Endodermal cell (in vitro differentiated cells): ENCODE results near the gene PBX4. TPM values are rescaled to one million over a fixed set of nuclear protein-coding genes. Genes with fewer than 3 reads are reported as not detected.

ENCODE experiments used
- DNase-seq: peaks from one replicate; pipeline ENCODE4 v3.0.0-alpha.2; 2017
- H3K27ac ChIP-seq: 2 replicates; pipeline ENCODE4 v1.5.1; 2013; ENCODE audit warnings: mild to moderate bottlenecking, low read depth, low read length, moderate library complexity
- H3K27me3 ChIP-seq: 2 replicates; pipeline ENCODE4 v1.6.1; 2013; ENCODE audit warnings: mild to moderate bottlenecking, low read length, moderate library complexity; ENCODE audit not compliant: insufficient read depth, control insufficient read depth, poor library complexity, severe bottlenecking
- H3K36me3 ChIP-seq: 2 replicates; pipeline ENCODE4 v1.7.0; 2013; ENCODE audit warnings: mild to moderate bottlenecking, low read length, moderate library complexity; ENCODE audit not compliant: control insufficient read depth, insufficient read depth
- H3K4me1 ChIP-seq: one replicate; pipeline ENCODE4 v1.7.0; 2013; ENCODE audit warnings: low read length; ENCODE audit not compliant: control insufficient read depth, insufficient read depth
- H3K4me3 ChIP-seq: 2 replicates; pipeline ENCODE4 v1.5.1; 2013; ENCODE audit warnings: mild to moderate bottlenecking, low read length, moderate library complexity
- H3K9ac ChIP-seq: 2 replicates; pipeline ENCODE4 v1.6.1; 2013; ENCODE audit warnings: mild to moderate bottlenecking, low read length, moderate library complexity; ENCODE audit not compliant: poor library complexity, severe bottlenecking; ENCODE audit errors: extremely low read depth
- H3K9me3 ChIP-seq: 2 replicates; pipeline ENCODE4 v1.6.1; 2013; ENCODE audit warnings: mild to moderate bottlenecking, low read length, moderate library complexity; ENCODE audit not compliant: control insufficient read depth
- H3K27ac Mint-ChIP-seq: 2 replicates; pipeline ENCODE4 v1.8.0; 2020; ENCODE audit warnings: mixed read lengths
- H3K27me3 Mint-ChIP-seq: 2 replicates; pipeline ENCODE4 v1.8.0; 2021; ENCODE audit warnings: mild to moderate bottlenecking, mixed read lengths; ENCODE audit not compliant: insufficient read depth
- H3K36me3 Mint-ChIP-seq: 2 replicates; pipeline ENCODE4 v1.8.0; 2020; ENCODE audit warnings: low read depth, mixed read lengths
- H3K4me1 Mint-ChIP-seq: 2 replicates; pipeline ENCODE4 v1.8.0; 2020; ENCODE audit warnings: mixed read lengths
- H3K4me3 Mint-ChIP-seq: 2 replicates; pipeline ENCODE4 v1.8.0; 2020; ENCODE audit warnings: mild to moderate bottlenecking, moderate library complexity, mixed read lengths
- H3K9me3 Mint-ChIP-seq: 2 replicates; pipeline ENCODE4 v1.8.0; 2020; ENCODE audit warnings: mild to moderate bottlenecking, mixed read lengths
- WGBS, 2 experiments: methylation state at CpG; one replicate each; pipeline versions ENCODE4 v1.1.5 to v1.1.7; 2013; ENCODE audit warnings: missing lambda C conversion rate in 2 of 2, mixed read lengths in 1 of 2; ENCODE audit not compliant: insufficient coverage in 1 of 2, insufficient read length in 1 of 2; 5-methylcytosine and 5-hydroxymethylcytosine counted together
- total RNA-seq, 2 donors: library from RNA; stranded (reverse); fragmentation: NEBNext Ultra II Directional in 1 of 2; extraction: Animal tissue kit (Norgen Biotek cat#: 25700) in 1 of 2; gene quantifications; 2 replicates in 1 of 2; 3 replicates in 1 of 2; pipeline ENCODE4 v1.2.1, GENCODE V29; 2021
- TF ChIP-seq, protein P1 (sequence below): fragments of 200-600 bp; sonication (generic); conservative IDR thresholded peaks from 2 replicates; pipeline ENCODE4 v1.5.0; 2021; ENCODE audit warnings: antibody characterized with exemption, mild to moderate bottlenecking

The PBX4 gene
- total RNA-seq, 2 donors from 2014 or later = 4.1 to 8.6 TPM

DNA sequence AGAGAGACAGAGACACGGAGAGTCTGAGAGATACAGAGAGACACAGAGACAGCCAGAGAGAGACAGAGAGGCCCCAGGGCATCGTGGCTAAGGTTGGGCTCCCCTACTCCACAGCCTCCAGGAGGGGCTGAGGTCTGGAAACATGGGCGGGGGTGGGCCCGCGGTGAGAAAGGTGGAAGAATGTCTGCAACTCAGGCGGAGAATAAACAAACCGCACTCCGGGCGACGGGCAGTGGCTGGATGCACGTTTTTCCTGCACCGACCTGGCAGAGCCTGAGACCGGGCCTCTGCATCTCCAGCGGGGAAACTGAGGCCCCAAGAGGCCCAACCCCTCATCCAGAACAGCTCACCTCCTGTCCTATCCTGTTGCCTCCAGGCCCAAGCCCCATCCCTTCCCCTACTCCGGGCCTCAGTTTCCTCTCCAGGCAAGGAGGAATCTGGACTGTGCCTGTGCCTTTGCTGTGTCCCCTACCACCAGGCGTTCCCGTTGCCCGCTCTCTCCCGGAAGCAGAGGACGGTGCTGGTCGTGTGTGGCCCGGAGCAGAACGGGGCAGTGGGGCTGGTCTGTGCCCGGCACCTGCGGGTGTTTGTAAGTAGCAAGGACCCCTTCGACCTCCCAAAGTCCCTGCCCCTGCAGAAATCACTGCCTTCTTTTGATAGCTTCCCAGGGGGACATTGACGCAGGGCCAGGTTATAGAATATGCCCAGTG lies 83.8 kb downstream of the PBX4 start:
- no peak overlapping the region for H3K27ac ChIP-seq
- 91 to 92% methylated on average over 18 to 27 of the region's 27 CpGs for WGBS, 2 experiments
- no peak for DNase-seq
- TF ChIP-seq, protein P1, sequence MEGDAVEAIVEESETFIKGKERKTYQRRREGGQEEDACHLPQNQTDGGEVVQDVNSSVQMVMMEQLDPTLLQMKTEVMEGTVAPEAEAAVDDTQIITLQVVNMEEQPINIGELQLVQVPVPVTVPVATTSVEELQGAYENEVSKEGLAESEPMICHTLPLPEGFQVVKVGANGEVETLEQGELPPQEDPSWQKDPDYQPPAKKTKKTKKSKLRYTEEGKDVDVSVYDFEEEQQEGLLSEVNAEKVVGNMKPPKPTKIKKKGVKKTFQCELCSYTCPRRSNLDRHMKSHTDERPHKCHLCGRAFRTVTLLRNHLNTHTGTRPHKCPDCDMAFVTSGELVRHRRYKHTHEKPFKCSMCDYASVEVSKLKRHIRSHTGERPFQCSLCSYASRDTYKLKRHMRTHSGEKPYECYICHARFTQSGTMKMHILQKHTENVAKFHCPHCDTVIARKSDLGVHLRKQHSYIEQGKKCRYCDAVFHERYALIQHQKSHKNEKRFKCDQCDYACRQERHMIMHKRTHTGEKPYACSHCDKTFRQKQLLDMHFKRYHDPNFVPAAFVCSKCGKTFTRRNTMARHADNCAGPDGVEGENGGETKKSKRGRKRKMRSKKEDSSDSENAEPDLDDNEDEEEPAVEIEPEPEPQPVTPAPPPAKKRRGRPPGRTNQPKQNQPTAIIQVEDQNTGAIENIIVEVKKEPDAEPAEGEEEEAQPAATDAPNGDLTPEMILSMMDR = no peak
- Mint-ChIP-seq H3K27ac (no peak overlapping the region), H3K36me3 (peaks cover 9% of the 10 kb centered on the region), H3K9me3 (no peaks in the 10 kb centered on the region), H3K27me3 (peaks cover 44% of the 10 kb centered on the region), H3K4me3 (no peak overlapping the region), H3K4me1 (peaks cover 2% of the 10 kb centered on the region)
- H3K9me3 ChIP-seq = no peaks in the 10 kb centered on the region
- peaks cover 10% of the 10 kb centered on the region for H3K36me3 ChIP-seq
- H3K27me3 ChIP-seq = no peaks in the 10 kb centered on the region
- H3K4me1 ChIP-seq = no peaks in the 10 kb centered on the region
- no peak overlapping the region for H3K9ac ChIP-seq
- H3K4me3 ChIP-seq = no peak overlapping the region

DNA sequence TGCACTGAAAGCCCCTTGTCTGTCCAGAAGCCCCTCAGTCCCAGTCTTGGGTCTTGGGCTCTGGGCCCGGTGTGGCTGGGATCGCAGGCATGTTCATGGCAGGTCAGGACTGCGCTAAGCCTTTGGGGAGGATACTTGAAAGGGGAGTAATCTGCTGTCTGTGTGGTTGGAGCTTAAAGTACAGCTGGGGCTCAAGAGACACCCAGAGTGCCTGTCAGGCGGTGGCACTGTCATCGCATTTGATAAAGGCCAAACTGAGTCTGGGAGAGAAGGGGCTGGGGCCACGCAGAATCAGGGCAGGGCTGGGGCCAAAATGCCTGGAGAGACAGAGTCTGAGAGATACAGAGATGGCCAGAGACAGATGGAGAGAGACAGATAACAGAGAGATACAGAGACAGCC lies 84.6 kb downstream of the PBX4 start:
- Mint-ChIP-seq H3K9me3 (no peaks in the 10 kb centered on the region), H3K27me3 (peaks cover 35% of the 10 kb centered on the region), H3K27ac (no peak overlapping the region), H3K4me3 (no peak overlapping the region), H3K4me1 (peaks cover 2% of the 10 kb centered on the region), H3K36me3 (peaks cover 12% of the 10 kb centered on the region)
- DNase-seq = no peak
- WGBS, 2 experiments = 92 to 94% methylated on average over 5 to 6 of the region's 6 CpGs
- Histone ChIP-seq H3K27ac (no peak overlapping the region), H3K4me1 (no peaks in the 10 kb centered on the region), H3K27me3 (no peaks in the 10 kb centered on the region), H3K36me3 (peaks cover 16% of the 10 kb centered on the region), H3K9me3 (no peaks in the 10 kb centered on the region), H3K4me3 (no peak overlapping the region), H3K9ac (no peak overlapping the region)
- TF ChIP-seq, protein P1 = no peak

DNA sequence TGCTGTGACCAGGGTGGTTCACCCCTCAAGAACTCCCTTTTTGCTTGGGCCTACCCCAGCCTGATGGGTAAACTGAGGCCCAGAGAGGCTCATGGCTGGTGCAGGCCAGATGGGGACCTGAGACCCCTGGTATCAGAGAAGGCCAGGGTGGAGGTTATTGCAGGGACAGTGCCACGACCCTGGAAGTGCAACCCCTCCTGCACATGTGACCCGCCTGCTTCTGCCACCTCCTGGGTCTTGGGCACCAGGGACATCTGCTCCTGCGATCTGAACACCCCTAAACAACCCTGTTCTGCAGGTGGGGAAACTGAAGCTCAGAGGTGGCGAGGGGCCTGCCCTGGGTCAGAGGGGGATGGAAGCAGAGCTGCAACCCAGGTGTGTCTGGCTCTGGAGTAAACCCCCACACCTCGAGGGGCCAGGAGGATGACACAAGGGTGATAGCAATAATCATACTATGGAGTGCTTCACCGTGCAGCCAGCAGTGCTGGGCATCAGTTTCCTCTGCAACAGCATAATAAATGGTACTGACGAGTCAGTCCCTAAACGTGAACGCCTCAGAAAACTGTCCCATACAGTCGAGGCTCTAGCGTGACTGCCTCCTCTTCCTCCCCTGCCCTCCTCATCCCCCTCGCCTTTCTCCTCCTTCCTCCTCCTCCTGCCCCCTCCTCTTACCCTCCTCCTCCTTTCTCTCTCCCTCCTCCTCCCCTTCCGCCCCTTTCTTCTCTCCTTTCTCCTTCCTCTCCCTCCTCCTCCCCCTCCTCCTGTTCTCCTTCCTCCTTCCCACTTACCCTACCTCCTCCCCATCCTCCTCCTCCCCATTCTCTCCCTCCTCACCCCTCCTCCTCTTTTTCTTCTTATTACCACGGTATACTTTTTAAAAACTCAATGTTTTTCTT lies 85.4 kb downstream of the PBX4 start:
- 84% methylated on average over 11 to 14 of the region's 14 CpGs for WGBS, 2 experiments
- H3K9me3 ChIP-seq = no peaks in the 10 kb centered on the region
- no peaks in the 10 kb centered on the region for H3K27me3 ChIP-seq
- TF ChIP-seq, protein P1 = no peak
- peaks cover 30% of the 10 kb centered on the region for H3K27me3 Mint-ChIP-seq
- no peak overlapping the region for H3K9ac ChIP-seq
- peaks cover 16% of the 10 kb centered on the region for H3K36me3 ChIP-seq
- no peak overlapping the region for H3K4me3 ChIP-seq
- H3K27ac ChIP-seq = no peak overlapping the region
- no peaks in the 10 kb centered on the region for H3K9me3 Mint-ChIP-seq
- no peaks in the 10 kb centered on the region for H3K4me1 Mint-ChIP-seq
- H3K4me1 ChIP-seq = no peaks in the 10 kb centered on the region
- no peak for DNase-seq
- peaks cover 18% of the 10 kb centered on the region for H3K36me3 Mint-ChIP-seq
- H3K4me3 Mint-ChIP-seq = no peak overlapping the region
- H3K27ac Mint-ChIP-seq = no peak overlapping the region
